HCT116 (cell line): ENCODE results near the gene CHSY3. TPM values are rescaled to one million over a fixed set of nuclear protein-coding genes. Genes with fewer than 3 reads are reported as not detected.

ENCODE experiments used
- ATAC-seq: fragments of 200-7000 bp; cut with Tn5 transposase; 2 replicates; pipeline ENCODE4 v1.9.1; 2020; ENCODE audit warnings: mild to moderate bottlenecking, moderate library complexity
- BruUV-seq: library from RNA; stranded (reverse); fragments of 400-500 nt; replicated peaks from 2 replicates; lab custom pipeline; 2021; lab: Mats Ljungman, UMichigan
- CTCF ChIA-PET: fragments of 300-600 bp; sonication (Branson Sonifier 250); formaldehyde crosslinking; loops from one replicate; lab custom pipeline; 2021; ENCODE audit warnings: antibody characterized with exemption; lab: Charles Lee
- POLR2A ChIA-PET: fragments of 300-600, 350-600 bp; sonication (Branson Sonifier 250); formaldehyde crosslinking; loops from one replicate; lab custom pipeline; 2021; ENCODE audit warnings: antibody characterized with exemption; lab: Charles Lee
- RAD21 ChIA-PET, 2 experiments: fragments of 300-600 bp; sonication (Branson Sonifier 250); formaldehyde crosslinking; loops; one replicate each; lab custom pipeline; 2023; ENCODE audit warnings: low total read pairs in 2 of 2; ENCODE audit not compliant: uncharacterized antibody in 2 of 2, unreplicated experiment in 2 of 2, low non-redundant PET in 1 of 2; lab: Charles Lee
- DNase-seq: peaks from one replicate; pipeline ENCODE4 v3.0.0-alpha.2; 2010; ENCODE audit warnings: low read depth, low spot score
- H2AFZ ChIP-seq: fragments of 200-600 bp; shearing (Covaris generic), sonication (generic); 2 replicates; pipeline ENCODE4 v1.6.1; 2017; ENCODE audit warnings: low read depth, mixed run types, mixed read lengths, antibody characterized with exemption, low read length; ENCODE audit not compliant: poor library complexity, severe bottlenecking
- H3K27ac ChIP-seq: 2 replicates; pipeline ENCODE4 v1.5.1; 2012; ENCODE audit warnings: low read depth, low read length
- H3K27me3 ChIP-seq: fragments of 200-600 bp; sonication (generic); 2 replicates; pipeline ENCODE4 v1.6.1; 2016; ENCODE audit warnings: mixed run types, low read length, mixed read lengths; ENCODE audit not compliant: insufficient read depth
- H3K36me3 ChIP-seq, 2 experiments: fragments of 200-500 bp in 1 of 2; fragments of 200-600 bp in 1 of 2; sonication (Bioruptor generic) in 1 of 2; sonication (generic) in 1 of 2; 2 replicates each; pipeline versions ENCODE4 v1.5.1 to v1.6.1; 2014 to 2016; ENCODE audit warnings: low read length in 2 of 2, inconsistent platforms in 1 of 2, mixed read lengths in 1 of 2, mixed run types in 1 of 2; ENCODE audit not compliant: insufficient read depth in 2 of 2, control insufficient read depth in 1 of 2
- H3K4me1 ChIP-seq, 2 experiments: fragments of 200-600 bp in 1 of 2; sonication (generic) in 1 of 2; 2 replicates each; pipeline versions ENCODE4 v1.5.1 to v1.6.1; 2012 to 2017; ENCODE audit warnings: low read length in 2 of 2, inconsistent platforms in 1 of 2, mild to moderate bottlenecking in 1 of 2, mixed read lengths in 1 of 2, mixed run types in 1 of 2, moderate library complexity in 1 of 2; ENCODE audit not compliant: insufficient read depth in 2 of 2, control insufficient read depth in 1 of 2
- H3K4me2 ChIP-seq: fragments of 200-600 bp; sonication (generic); 2 replicates; pipeline ENCODE4 v1.6.1; 2017; ENCODE audit warnings: mixed run types, low read length, mixed read lengths
- H3K4me3 ChIP-seq, 2 experiments: fragments of 200-600 bp in 1 of 2; sonication (generic) in 1 of 2; replicated peaks in 1 of 2; 2 replicates each; pipeline ENCODE4 v1.5.1; 2011 to 2016; ENCODE audit warnings: low read length in 2 of 2, control low read depth in 1 of 2, low read depth in 1 of 2, mild to moderate bottlenecking in 1 of 2, mixed read lengths in 1 of 2, mixed run types in 1 of 2
- H3K79me2 ChIP-seq: fragments of 200-600 bp; sonication (generic); 2 replicates; pipeline ENCODE4 v1.6.1; 2017; ENCODE audit warnings: mild to moderate bottlenecking, mixed run types, low read length, moderate library complexity, mixed read lengths; ENCODE audit not compliant: insufficient read depth
- H3K9ac ChIP-seq: fragments of 200-600 bp; sonication (generic); 2 replicates; pipeline ENCODE4 v1.6.1; 2016; ENCODE audit warnings: low read length, mixed read lengths
- H3K9me2 ChIP-seq: fragments of 200-600 bp; sonication (generic), shearing (Covaris generic); 2 replicates; pipeline ENCODE4 v1.6.1; 2017; ENCODE audit warnings: mixed run types, mild to moderate bottlenecking, moderate library complexity; ENCODE audit not compliant: insufficient read depth
- H3K9me3 ChIP-seq, 2 experiments: fragments of 200-500 bp in 1 of 2; fragments of 200-600 bp in 1 of 2; sonication (Bioruptor generic) in 1 of 2; sonication (generic) in 1 of 2; 2 replicates each; pipeline ENCODE4 v1.6.1; 2014 to 2017; ENCODE audit warnings: low read length in 2 of 2, mixed read lengths in 2 of 2, inconsistent platforms in 1 of 2, low read depth in 1 of 2, mild to moderate bottlenecking in 1 of 2, mixed run types in 1 of 2, moderate library complexity in 1 of 2; ENCODE audit not compliant: control insufficient read depth in 1 of 2, insufficient read depth in 1 of 2
- H4K20me1 ChIP-seq: fragments of 200-600 bp; sonication (generic), shearing (Covaris generic); 2 replicates; pipeline ENCODE4 v1.6.1; 2017; ENCODE audit warnings: mixed run types, mild to moderate bottlenecking, moderate library complexity; ENCODE audit not compliant: insufficient read depth
- CEBPB ChIP-seq: IDR thresholded peaks from 2 replicates; pipeline ENCODE4 v1.6.1; 2012; ENCODE audit warnings: low read depth
- CTCF ChIP-seq, 3 experiments: fragments of 200-600 bp in 1 of 3; sonication (generic) in 1 of 3; IDR thresholded peaks in 2 of 3; conservative IDR thresholded peaks in 1 of 3; 2 replicates each; pipeline ENCODE4 v1.5.1; 2012 to 2017; ENCODE audit warnings: low read depth in 2 of 3, low read length in 2 of 3, antibody characterized with exemption in 1 of 3, borderline replicate concordance in 1 of 3, control low read depth in 1 of 3, mild to moderate bottlenecking in 1 of 3, mixed read lengths in 1 of 3, mixed run types in 1 of 3, moderate library complexity in 1 of 3; ENCODE audit not compliant: insufficient read depth in 1 of 3
- EGR1 ChIP-seq: IDR thresholded peaks from 2 replicates; pipeline ENCODE4 v1.6.1; 2012; ENCODE audit warnings: low read depth
- EZH2phosphoT487 ChIP-seq: fragments of 200-600 bp; IDR thresholded peaks from 2 replicates; pipeline ENCODE4 v1.6.1; 2018; ENCODE audit warnings: antibody characterized with exemption, borderline replicate concordance
- JUND ChIP-seq: IDR thresholded peaks from 2 replicates; pipeline ENCODE4 v1.6.1; 2012
- MAX ChIP-seq: IDR thresholded peaks from 2 replicates; pipeline ENCODE4 v1.6.1; 2012
- POLR2AphosphoS5 ChIP-seq: IDR thresholded peaks from 2 replicates; pipeline ENCODE4 v1.6.1; 2011; ENCODE audit warnings: mild to moderate bottlenecking, low read depth, low read length, moderate library complexity
- RAD21 ChIP-seq: IDR thresholded peaks from 2 replicates; pipeline ENCODE4 v1.6.1; 2012; ENCODE audit warnings: low read depth, mild to moderate bottlenecking
- REST ChIP-seq: IDR thresholded peaks from 2 replicates; pipeline ENCODE4 v1.6.1; 2012; ENCODE audit warnings: low read depth
- SP1 ChIP-seq: IDR thresholded peaks from 2 replicates; pipeline ENCODE4 v1.6.1; 2012; ENCODE audit warnings: low read depth
- SRF ChIP-seq: IDR thresholded peaks from 2 replicates; pipeline ENCODE4 v1.6.1; 2012; ENCODE audit warnings: low read depth
- ZBTB33 ChIP-seq: IDR thresholded peaks from 2 replicates; pipeline ENCODE4 v1.6.1; 2011; ENCODE audit warnings: mild to moderate bottlenecking, low read length, moderate library complexity; ENCODE audit not compliant: insufficient replicate concordance; ENCODE audit errors: extremely low read depth
- ZNF274 ChIP-seq: fragments of 200-500 bp; sonication (Bioruptor generic); IDR thresholded peaks from 2 replicates; pipeline ENCODE4 v1.6.1; 2014; ENCODE audit warnings: mild to moderate bottlenecking, low read depth, low read length, inconsistent platforms
- intact Hi-C: fragments of 100-400 bp; cut with micrococcal nuclease; formaldehyde crosslinking; loops from 2 replicates; pipeline ENCODE4 v1.10.0; 2022
- total RNA-seq: library from RNA; stranded (reverse); gene quantifications from one replicate; pipeline ENCODE4 v1.2.1, GENCODE V29; 2021; ENCODE audit not compliant: unreplicated experiment

CHSY3 gene
- total RNA-seq, 1 experiment from 2014 or later, result 2.3 TPM

GRCh38 chr5:130164966-130165365, 260.7 kb downstream of the CHSY3 start:
- intact Hi-C loops, result no loop called here
- no TSS peak for BruUV-seq
- no peaks in the 10 kb centered on the region for H3K9me2 ChIP-seq
- H3K4me1 ChIP-seq, result no peaks in the 10 kb centered on the region
- H3K9me3 ChIP-seq, result no peaks in the 10 kb centered on the region
- no peak overlapping the region for H3K4me3 ChIP-seq
- H3K9ac ChIP-seq, result no peak overlapping the region
- no peaks in the 10 kb centered on the region for H3K36me3 ChIP-seq
- TF ChIP-seq RAD21 (no peak), POLR2AphosphoS5 (no peak), SP1 (no peak), CEBPB (no peak), ZBTB33 (no peak)
- H4K20me1 ChIP-seq, result no peaks in the 10 kb centered on the region
- RAD21 ChIA-PET, result no interaction called here
- no peak overlapping the region for H2AFZ ChIP-seq
- no peak for DNase-seq
- H3K27me3 ChIP-seq, result no peaks in the 10 kb centered on the region
- POLR2A ChIA-PET, result no interaction called here
- H3K4me2 ChIP-seq, result no peak overlapping the region
- no peaks in the 10 kb centered on the region for H3K79me2 ChIP-seq
- ATAC-seq, result no peak
- H3K27ac ChIP-seq, result no peak overlapping the region
- CTCF ChIA-PET, result no interaction called here

GRCh38 chr5:130166839-130167490, 262.7 kb downstream of the CHSY3 start:
- H3K9me3 ChIP-seq, result no peaks in the 10 kb centered on the region
- H3K79me2 ChIP-seq, result no peaks in the 10 kb centered on the region
- DNase-seq (no peak), ATAC-seq (no peak)
- CTCF ChIA-PET, result no interaction called here
- POLR2A ChIA-PET, result no interaction called here
- H3K27ac ChIP-seq, result no peak overlapping the region
- no peak overlapping the region for H3K4me3 ChIP-seq
- RAD21 ChIA-PET, result no interaction called here
- H3K4me2 ChIP-seq, result no peak overlapping the region
- no TSS peak for BruUV-seq
- H4K20me1 ChIP-seq, result no peaks in the 10 kb centered on the region
- H3K27me3 ChIP-seq, result no peaks in the 10 kb centered on the region
- H2AFZ ChIP-seq, result no peak overlapping the region
- H3K4me1 ChIP-seq, result no peaks in the 10 kb centered on the region
- no peaks in the 10 kb centered on the region for H3K36me3 ChIP-seq
- intact Hi-C loops, result no loop called here
- H3K9ac ChIP-seq, result no peak overlapping the region
- H3K9me2 ChIP-seq, result no peaks in the 10 kb centered on the region
- TF ChIP-seq CTCF (IDR thresholded peaks at IDR 0.05 in 2 of 3, conservative IDR thresholded peaks at IDR 0.05 in 1 of 3; ENCODE audit: borderline replicate concordance in 1 of 3, insufficient read depth in 1 of 3, low read depth in 2 of 3, low read length in 2 of 3) (no peak), REST (no peak), EZH2phosphoT487 (no peak), MAX (no peak), RAD21 (no peak), JUND (no peak), SRF (no peak), EGR1 (no peak), ZNF274 (no peak)
